HEK293 (cell line): ENCODE measurements around the gene TNKS1BP1.

Experiments used
- CTCF ChIA-PET: fragments of 350-600 bp; formaldehyde crosslinking; extraction: SDS; loops from one replicate; lab custom pipeline; 2021; ENCODE audit warnings: antibody characterized with exemption; lab: Yijun Ruan, JAX
- POLR2A ChIA-PET: fragments of 300-600 bp; formaldehyde crosslinking; extraction: SDS; loops from one replicate; lab custom pipeline; 2020; ENCODE audit warnings: antibody characterized with exemption, inconsistent platforms; lab: Yijun Ruan, JAX
- H3K27ac ChIP-seq: fragments of 200-500 bp; sonication (Bioruptor generic); 2 replicates; pipeline ENCODE4 v1.5.1; 2014; ENCODE audit warnings: low read depth, low read length, control low read depth, inconsistent platforms; ENCODE audit errors: extremely low read depth
- H3K36me3 ChIP-seq, 2 experiments: fragments of 200-500 bp in 1 of 2; sonication (Bioruptor generic) in 1 of 2; 1 replicate in 1 of 2; 2 replicates in 1 of 2; pipeline ENCODE4 v1.5.1; 2014 to 2017; ENCODE audit warnings: inconsistent platforms in 2 of 2, low read length in 2 of 2; ENCODE audit not compliant: control insufficient read depth in 2 of 2, insufficient read depth in 1 of 2
- H3K4me1 ChIP-seq: fragments of 200-500 bp; sonication (Bioruptor generic); 2 replicates; pipeline ENCODE4 v1.5.1; 2014; ENCODE audit warnings: mild to moderate bottlenecking, low read length, inconsistent platforms; ENCODE audit not compliant: control insufficient read depth, insufficient read depth
- H3K4me3 ChIP-seq: 2 replicates; pipeline ENCODE4 v1.5.1; 2011; ENCODE audit warnings: low read depth, mild to moderate bottlenecking, control low read depth, low read length, moderate library complexity
- H3K9me3 ChIP-seq: fragments of 200-500 bp; sonication (Bioruptor generic); 2 replicates; pipeline ENCODE4 v1.5.1; 2014; ENCODE audit warnings: low read depth, low read length, inconsistent platforms; ENCODE audit not compliant: control insufficient read depth, insufficient read depth
- KLF8 ChIP-seq: fragments of 450-650 bp; formaldehyde crosslinking; IDR thresholded peaks from 2 replicates; pipeline ENCODE4 v1.5.1; 2016; ENCODE audit warnings: missing biosample characterization, missing genetic modification characterization
- PBX3 ChIP-seq: sonication (generic); formaldehyde crosslinking; IDR thresholded peaks from 2 replicates; pipeline ENCODE4 v1.8.1; 2022; ENCODE audit warnings: mild to moderate bottlenecking, moderate library complexity, missing genetic modification reagents
- SCRT1 ChIP-seq: fragments of 450-650 bp; formaldehyde crosslinking; IDR thresholded peaks from 2 replicates; pipeline ENCODE4 v1.5.1; 2016; ENCODE audit warnings: missing biosample characterization, missing genetic modification characterization, borderline replicate concordance
- SCRT2 ChIP-seq: fragments of 450-650 bp; formaldehyde crosslinking; IDR thresholded peaks from 2 replicates; pipeline ENCODE4 v1.5.1; 2016; ENCODE audit warnings: missing biosample characterization, missing genetic modification characterization
- TRIM28 ChIP-seq: IDR thresholded peaks from 2 replicates; pipeline ENCODE4 v1.6.1; 2011; ENCODE audit warnings: low read length, control low read depth, borderline replicate concordance
- ZBTB44 ChIP-seq: fragments of 450-650 bp; IDR thresholded peaks from 2 replicates; pipeline ENCODE4 v1.5.1; 2018; ENCODE audit warnings: missing biosample characterization, mild to moderate bottlenecking, missing genetic modification characterization
- ZIC2 ChIP-seq: fragments of 450-650 bp; formaldehyde crosslinking; IDR thresholded peaks from 2 replicates; pipeline ENCODE4 v1.5.1; 2016; ENCODE audit warnings: missing biosample characterization, missing genetic modification characterization
- ZNF148 ChIP-seq: fragments of 450-650 bp; formaldehyde crosslinking; IDR thresholded peaks from 2 replicates; pipeline ENCODE4 v1.5.0; 2017; ENCODE audit warnings: missing biosample characterization, missing genetic modification characterization, borderline replicate concordance
- ZNF23 ChIP-seq: fragments of 450-650 bp; formaldehyde crosslinking; IDR thresholded peaks from 2 replicates; pipeline ENCODE4 v1.5.1; 2016; ENCODE audit warnings: missing biosample characterization, missing genetic modification characterization, borderline replicate concordance
- ZNF266 ChIP-seq: fragments of 450-650 bp; formaldehyde crosslinking; IDR thresholded peaks from 2 replicates; pipeline ENCODE4 v1.5.1; 2016; ENCODE audit warnings: missing biosample characterization, missing genetic modification characterization, low read depth
- ZNF302 ChIP-seq: fragments of 450-650 bp; formaldehyde crosslinking; IDR thresholded peaks from 2 replicates; pipeline ENCODE4 v1.5.1; 2016; ENCODE audit warnings: missing biosample characterization, missing genetic modification characterization, low read depth
- ZNF311 ChIP-seq: fragments of 450-650 bp; formaldehyde crosslinking; IDR thresholded peaks from 2 replicates; pipeline ENCODE4 v1.5.1; 2017; ENCODE audit warnings: missing biosample characterization, missing genetic modification characterization, borderline replicate concordance
- ZNF394 ChIP-seq: fragments of 450-650 bp; formaldehyde crosslinking; IDR thresholded peaks from 2 replicates; pipeline ENCODE4 v1.5.1; 2016; ENCODE audit warnings: missing biosample characterization, missing genetic modification characterization, mild to moderate bottlenecking, moderate library complexity, borderline replicate concordance
- ZNF501 ChIP-seq: fragments of 450-650 bp; formaldehyde crosslinking; IDR thresholded peaks from 2 replicates; pipeline ENCODE4 v1.5.1; 2016; ENCODE audit warnings: missing biosample characterization, missing genetic modification characterization
- ZNF514 ChIP-seq: fragments of 450-650 bp; formaldehyde crosslinking; IDR thresholded peaks from 2 replicates; pipeline ENCODE4 v1.5.1; 2016; ENCODE audit warnings: missing biosample characterization, missing genetic modification characterization
- ZNF596 ChIP-seq: fragments of 450-650 bp; IDR thresholded peaks from 2 replicates; pipeline ENCODE4 v1.5.0; 2018; ENCODE audit warnings: missing biosample characterization, mild to moderate bottlenecking, missing genetic modification characterization, moderate library complexity
- ZNF843 ChIP-seq: fragments of 450-650 bp; formaldehyde crosslinking; IDR thresholded peaks from 2 replicates; pipeline ENCODE4 v1.5.1; 2016; ENCODE audit warnings: missing biosample characterization, missing genetic modification characterization

The TNKS1BP1 gene

DNA sequence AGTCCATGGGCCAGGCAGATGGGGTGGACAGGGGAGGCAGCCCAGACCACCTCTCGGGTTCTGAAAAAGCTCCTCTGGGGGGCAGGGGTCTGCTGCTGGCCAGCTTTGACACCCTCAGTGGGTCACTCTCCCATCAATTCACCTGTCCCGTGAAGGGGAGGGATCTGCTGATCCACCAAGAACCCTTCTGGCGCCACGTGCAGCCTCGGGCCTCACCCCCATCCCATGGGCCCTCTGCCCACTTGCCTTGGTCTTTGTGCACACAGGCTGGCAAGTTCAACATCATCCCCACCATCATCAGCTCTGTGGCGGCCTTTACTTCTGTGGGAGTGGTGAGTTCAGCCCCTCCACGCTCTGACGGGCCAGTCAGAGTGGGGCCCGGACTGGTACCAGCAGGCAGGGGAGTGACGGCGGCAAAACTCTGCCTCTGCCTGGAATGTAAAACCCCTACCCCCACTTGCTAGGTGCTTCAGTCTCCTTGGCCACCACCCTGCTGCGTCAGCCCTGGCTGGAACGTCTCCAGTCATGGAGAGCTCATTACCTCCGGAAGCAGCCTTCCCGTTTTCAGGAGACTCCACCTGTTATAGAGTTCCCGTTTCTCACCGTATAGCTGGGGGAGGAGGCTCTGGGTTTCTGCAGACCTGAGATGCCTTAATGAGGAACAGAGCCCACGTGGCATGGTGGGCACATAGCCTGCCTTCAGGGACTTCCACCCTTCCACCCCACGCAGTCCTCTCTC is 43.5 kb upstream of the TNKS1BP1 start:
- ChIA-PET POLR2A (no interaction called here), CTCF (interaction anchor here (0.6 to 1.4 kb wide), 3 partner anchors 23 to 276 kb away, joined by 3 to 4 read pairs (median 3); no protein-coding TSS in a partner anchor)
- Histone ChIP-seq H3K4me1 (no peaks in the 10 kb centered on the region), H3K27ac (no peak overlapping the region), H3K9me3 (no peaks in the 10 kb centered on the region), H3K4me3 (no peak overlapping the region), H3K36me3 (no peaks in the 10 kb centered on the region)
- 0 out of 2 replicates have a peak, but pooled peaks have one; percentile 10 for TF ChIP-seq SCRT2 (tag by site-specific recombination)
- no peak for TF ChIP-seq TRIM28
- TF ChIP-seq ZNF394 (tag by site-specific recombination), result no peak

DNA sequence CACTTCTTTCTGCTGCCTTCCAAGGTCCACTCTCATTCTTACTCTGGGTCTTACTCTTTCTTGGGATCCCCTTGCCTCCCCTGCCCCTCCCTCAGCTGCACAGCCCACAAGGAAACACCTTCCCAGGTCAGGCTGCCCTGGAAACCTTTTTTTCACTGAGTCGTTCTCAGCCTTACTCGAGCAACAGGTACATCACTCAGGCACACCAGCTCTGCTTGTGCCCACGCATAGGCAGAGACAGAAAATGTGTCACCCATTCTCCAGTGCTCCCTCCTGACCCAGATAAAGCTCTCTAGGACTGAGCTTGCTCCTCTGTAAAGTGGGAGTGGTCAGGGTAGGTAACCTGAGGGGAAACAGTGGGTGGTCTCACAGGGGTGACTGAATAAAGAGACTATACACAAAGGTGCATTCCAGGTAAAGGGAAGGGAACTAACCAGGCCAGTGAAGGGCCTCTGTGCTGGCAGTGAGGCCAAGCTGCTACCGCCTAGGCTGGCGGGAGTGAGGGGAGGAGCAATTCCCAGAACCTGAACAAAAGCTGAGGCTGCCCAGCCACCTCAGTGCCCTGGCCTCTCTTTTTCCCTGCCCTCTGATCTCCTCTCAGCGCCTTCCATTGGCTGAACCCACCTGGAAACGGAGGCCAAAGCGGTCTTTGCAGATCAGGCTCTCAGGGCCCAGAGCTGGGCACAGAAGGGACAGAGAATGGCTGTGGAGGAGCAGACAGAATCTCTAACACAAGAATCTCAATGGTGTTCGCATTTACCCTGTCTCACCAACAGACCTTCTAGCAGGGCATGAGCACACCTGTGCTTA is 40.3 kb upstream of the TNKS1BP1 start:
- H3K27ac ChIP-seq, result no peak overlapping the region
- CTCF ChIA-PET, result interaction anchor here (0.6 to 1.0 kb wide), 2 partner anchors 15 to 17 kb away, joined by 3 to 4 read pairs; no protein-coding TSS in a partner anchor

GRCh38 chr11:57363131-57364080 is 38.7 kb upstream of the TNKS1BP1 start:
- CTCF ChIA-PET, result interaction anchor here (0.6 to 1.0 kb wide), 5 partner anchors 61 to 292 kb away, joined by 3 to 7 read pairs (median 3); no protein-coding TSS in a partner anchor
- Histone ChIP-seq H3K4me1 (no peaks in the 10 kb centered on the region), H3K9me3 (no peaks in the 10 kb centered on the region), H3K4me3 (no peak overlapping the region), H3K36me3 (no peaks in the 10 kb centered on the region), H3K27ac (no peak overlapping the region)
- POLR2A ChIA-PET, result no interaction called here
- TF ChIP-seq ZBTB44 (tag by site-specific recombination) (no peak), ZNF596 (tag by site-specific recombination) (no peak), PBX3 (CRISPR knock-in tag) (no peak), ZNF148 (tag by site-specific recombination) (no peak), ZNF23 (tag by site-specific recombination) (no peak), ZNF843 (tag by site-specific recombination) (no peak)

More for the DNA sequence above, 40.3 kb upstream of the TNKS1BP1 start:
- H3K4me3 ChIP-seq, result no peak overlapping the region
- TF ChIP-seq ZIC2 (tag by site-specific recombination), result no peak
- TF ChIP-seq ZNF266 (tag by site-specific recombination), result no peak
- TF ChIP-seq ZNF302 (tag by site-specific recombination), result no peak
- TF ChIP-seq SCRT1 (tag by site-specific recombination), result 0 out of 2 replicates have a peak, but pooled peaks have one; percentile 41
- no peak for TF ChIP-seq ZNF501 (tag by site-specific recombination)
- no peak for TF ChIP-seq KLF8 (tag by site-specific recombination)
- TF ChIP-seq PBX3 (CRISPR knock-in tag), result no peak
- peak; percentile 81 for TF ChIP-seq SCRT2 (tag by site-specific recombination)
- TF ChIP-seq ZNF311 (tag by site-specific recombination), result no peak
- TF ChIP-seq ZNF514, result no peak
- H3K4me1 ChIP-seq, result no peaks in the 10 kb centered on the region
- POLR2A ChIA-PET, result no interaction called here
- H3K9me3 ChIP-seq, result no peaks in the 10 kb centered on the region
- H3K36me3 ChIP-seq, result no peaks in the 10 kb centered on the region
